ENCODE measurements around the gene DNAAF3.
A peak's percentile ranks its signal among the peaks of the same experiment; 100 is the strongest.

Gene DNAAF3

GRCh38 chr19:55166530-55167268 is at the start of gene DNAAF3:
Gene DNAAF3, minus strand, starts transcription at chr19:55166613. Its CDS starts 200 bp downstream, at chr19:55166413.
- no peak for TF ChIP-seq GATA2 (IDR thresholded peaks at IDR 0.05; ENCODE audit: low read depth, low read length)
- no peak for TF ChIP-seq GATA3 (IDR thresholded peaks at IDR 0.05; ENCODE audit: low read depth, low read length)

- TF ChIP-seq GATA2 (IDR thresholded peaks at IDR 0.05; ENCODE audit: low read depth, low read length) = no peak
- no peak for TF ChIP-seq GATA3 (IDR thresholded peaks at IDR 0.05; ENCODE audit: low read depth, low read length)
These were observed 47.1 kb upstream of the DNAAF3 start for GRCh38 chr19:55213547-55213946.

GRCh38 chr19:55212447-55212846 is 46.0 kb upstream of the DNAAF3 start:
- TF ChIP-seq GATA2 (IDR thresholded peaks at IDR 0.05; ENCODE audit: low read depth, low read length) (no peak), GATA3 (IDR thresholded peaks at IDR 0.05; ENCODE audit: low read depth, low read length) (no peak)

- TF ChIP-seq GATA3 (IDR thresholded peaks at IDR 0.05; ENCODE audit: low read depth, low read length) (no peak), GATA2 (IDR thresholded peaks at IDR 0.05; ENCODE audit: low read depth, low read length) (no peak)
These were observed 43.5 kb upstream of the DNAAF3 start for GRCh38 chr19:55209693-55210472.

GRCh38 chr19:55208880-55209692 is 42.7 kb upstream of the DNAAF3 start, which contains the start of gene PTPRH:
Gene PTPRH, minus strand, starts transcription at chr19:55209501. Its CDS starts 68 bp downstream, at chr19:55209433.
- TF ChIP-seq GATA3 (IDR thresholded peaks at IDR 0.05; ENCODE audit: low read depth, low read length) (no peak), GATA2 (IDR thresholded peaks at IDR 0.05; ENCODE audit: low read depth, low read length) (no peak)

- TF ChIP-seq GATA2 (IDR thresholded peaks at IDR 0.05; ENCODE audit: low read depth, low read length) = peak; percentile 52; the same call in 1 of the 2 replicates
- no peak for TF ChIP-seq GATA3 (IDR thresholded peaks at IDR 0.05; ENCODE audit: low read depth, low read length)
These were observed 40.5 kb upstream of the DNAAF3 start for GRCh38 chr19:55206664-55207500.

- TF ChIP-seq GATA3 (IDR thresholded peaks at IDR 0.05; ENCODE audit: low read depth, low read length) = no peak
- TF ChIP-seq GATA2 (IDR thresholded peaks at IDR 0.05; ENCODE audit: low read depth, low read length) = no peak
These were observed 33.3 kb upstream of the DNAAF3 start for GRCh38 chr19:55199620-55200204.

GRCh38 chr19:55198651-55199050 is 32.2 kb upstream of the DNAAF3 start:
- TF ChIP-seq GATA3 (IDR thresholded peaks at IDR 0.05; ENCODE audit: low read depth, low read length) = no peak
- TF ChIP-seq GATA2 (IDR thresholded peaks at IDR 0.05; ENCODE audit: low read depth, low read length) = no peak

GRCh38 chr19:55197528-55197927 is 31.1 kb upstream of the DNAAF3 start:
- TF ChIP-seq GATA3 (IDR thresholded peaks at IDR 0.05; ENCODE audit: low read depth, low read length) (no peak), GATA2 (IDR thresholded peaks at IDR 0.05; ENCODE audit: low read depth, low read length) (no peak)

- TF ChIP-seq GATA3 (IDR thresholded peaks at IDR 0.05; ENCODE audit: low read depth, low read length) (no peak), GATA2 (IDR thresholded peaks at IDR 0.05; ENCODE audit: low read depth, low read length) (no peak)
These were observed 30.4 kb upstream of the DNAAF3 start for GRCh38 chr19:55196803-55197202.

GRCh38 chr19:55193481-55193880 is 27.1 kb upstream of the DNAAF3 start:
- TF ChIP-seq GATA2 (IDR thresholded peaks at IDR 0.05; ENCODE audit: low read depth, low read length) = no peak
- no peak for TF ChIP-seq GATA3 (IDR thresholded peaks at IDR 0.05; ENCODE audit: low read depth, low read length)

GRCh38 chr19:55189403-55189835 is 23.0 kb upstream of the DNAAF3 start:
- no peak for TF ChIP-seq GATA2 (IDR thresholded peaks at IDR 0.05; ENCODE audit: low read depth, low read length)

GRCh38 chr19:55188625-55189024 is 22.2 kb upstream of the DNAAF3 start:
- TF ChIP-seq GATA3 (IDR thresholded peaks at IDR 0.05; ENCODE audit: low read depth, low read length) = no peak
- TF ChIP-seq GATA2 (IDR thresholded peaks at IDR 0.05; ENCODE audit: low read depth, low read length) = no peak

Measured in SH-SY5Y (cell line).